Trophoblast cell (in vitro differentiated cells and primary cell): Measurements from ENCODE around the gene MYH7.

Experiments used
- DNase-seq, 2 donors: peaks; one replicate each; pipeline ENCODE4 v3.0.0-alpha.2; 2016
- H2AFZ ChIP-seq: 2 replicates; pipeline ENCODE4 v1.6.1; 2013; ENCODE audit warnings: low read length, moderate library complexity, mild to moderate bottlenecking; ENCODE audit not compliant: insufficient read depth, poor library complexity
- H2AK5ac ChIP-seq: 2 replicates; pipeline ENCODE4 v1.6.1; 2013; ENCODE audit warnings: mild to moderate bottlenecking, low read length
- H2BK120ac ChIP-seq: 2 replicates; pipeline ENCODE4 v1.6.1; 2013; ENCODE audit warnings: low read length, mild to moderate bottlenecking, moderate library complexity; ENCODE audit not compliant: insufficient read depth, poor library complexity
- H2BK12ac ChIP-seq: 2 replicates; pipeline ENCODE4 v1.6.1; 2013; ENCODE audit warnings: mild to moderate bottlenecking, low read length, moderate library complexity
- H2BK5ac ChIP-seq: 2 replicates; pipeline ENCODE4 v1.6.1; 2013; ENCODE audit warnings: low read length, low read depth, moderate library complexity, mild to moderate bottlenecking; ENCODE audit not compliant: poor library complexity
- H3K14ac ChIP-seq: 2 replicates; pipeline ENCODE4 v1.6.1; 2013; ENCODE audit warnings: mild to moderate bottlenecking, low read length
- H3K18ac ChIP-seq: 2 replicates; pipeline ENCODE4 v1.6.1; 2013; ENCODE audit warnings: mild to moderate bottlenecking, low read length
- H3K23ac ChIP-seq: 2 replicates; pipeline ENCODE4 v1.6.1; 2013; ENCODE audit warnings: low read length
- H3K27ac ChIP-seq: 2 replicates; pipeline ENCODE4 v1.5.1; 2013; ENCODE audit warnings: low read depth, mild to moderate bottlenecking, inconsistent platforms, low read length, moderate library complexity
- H3K27me3 ChIP-seq: 2 replicates; pipeline ENCODE4 v1.6.1; 2013; ENCODE audit warnings: inconsistent platforms, mild to moderate bottlenecking, low read length, moderate library complexity; ENCODE audit not compliant: insufficient read depth
- H3K36me3 ChIP-seq, 2 experiments: 1 replicate in 1 of 2; 2 replicates in 1 of 2; pipeline ENCODE4 v1.6.1; 2013; ENCODE audit warnings: low read length in 2 of 2, mild to moderate bottlenecking in 2 of 2, moderate library complexity in 1 of 2; ENCODE audit not compliant: insufficient read depth in 2 of 2, control insufficient read depth in 1 of 2
- H3K4ac ChIP-seq: 2 replicates; pipeline ENCODE4 v1.6.1; 2013; ENCODE audit warnings: low read depth, mild to moderate bottlenecking, low read length, moderate library complexity
- H3K4me1 ChIP-seq, 2 experiments: 1 replicate in 1 of 2; 2 replicates in 1 of 2; pipeline ENCODE4 v1.6.1; 2013; ENCODE audit warnings: low read length in 2 of 2, mild to moderate bottlenecking in 2 of 2, moderate library complexity in 1 of 2; ENCODE audit not compliant: insufficient read depth in 2 of 2, control insufficient read depth in 1 of 2
- H3K4me2 ChIP-seq: 2 replicates; pipeline ENCODE4 v1.6.1; 2013; ENCODE audit warnings: inconsistent platforms, mild to moderate bottlenecking, low read length, moderate library complexity
- H3K4me3 ChIP-seq: 2 replicates; pipeline ENCODE4 v1.5.1; 2013; ENCODE audit warnings: mild to moderate bottlenecking, low read depth, low read length, inconsistent platforms
- H3K79me1 ChIP-seq: one replicate; pipeline ENCODE4 v1.6.1; 2013; ENCODE audit warnings: low read length
- H3K79me2 ChIP-seq: 2 replicates; pipeline ENCODE4 v1.6.1; 2013; ENCODE audit warnings: low read length, mild to moderate bottlenecking; ENCODE audit not compliant: control insufficient read depth, insufficient read depth, poor library complexity
- H3K9ac ChIP-seq: 2 replicates; pipeline ENCODE4 v1.6.1; 2013; ENCODE audit warnings: mild to moderate bottlenecking, low read length
- H3K9me3 ChIP-seq: 2 replicates; pipeline ENCODE4 v1.6.1; 2013; ENCODE audit warnings: low read depth, mild to moderate bottlenecking, control low read depth, inconsistent platforms, low read length; ENCODE audit not compliant: insufficient read depth
- H4K12ac ChIP-seq: 2 replicates; pipeline ENCODE4 v1.6.1; 2013; ENCODE audit warnings: low read depth, mild to moderate bottlenecking, low read length, moderate library complexity
- H4K8ac ChIP-seq: 2 replicates; pipeline ENCODE4 v1.6.1; 2013; ENCODE audit warnings: low read depth, mild to moderate bottlenecking, low read length, moderate library complexity
- H4K91ac ChIP-seq: one replicate; pipeline ENCODE4 v1.6.1; 2013; ENCODE audit warnings: low read depth, mild to moderate bottlenecking, low read length, moderate library complexity
- WGBS: extraction: QIAGEN DNeasy Blood & Tissue Kit; methylation state at CpG from one replicate; pipeline ENCODE4 v1.1.7; 2013; ENCODE audit warnings: missing lambda C conversion rate; ENCODE audit not compliant: insufficient read length, insufficient coverage; ENCODE audit errors: extremely low coverage; 5-methylcytosine and 5-hydroxymethylcytosine counted together

Gene MYH7

DNA sequence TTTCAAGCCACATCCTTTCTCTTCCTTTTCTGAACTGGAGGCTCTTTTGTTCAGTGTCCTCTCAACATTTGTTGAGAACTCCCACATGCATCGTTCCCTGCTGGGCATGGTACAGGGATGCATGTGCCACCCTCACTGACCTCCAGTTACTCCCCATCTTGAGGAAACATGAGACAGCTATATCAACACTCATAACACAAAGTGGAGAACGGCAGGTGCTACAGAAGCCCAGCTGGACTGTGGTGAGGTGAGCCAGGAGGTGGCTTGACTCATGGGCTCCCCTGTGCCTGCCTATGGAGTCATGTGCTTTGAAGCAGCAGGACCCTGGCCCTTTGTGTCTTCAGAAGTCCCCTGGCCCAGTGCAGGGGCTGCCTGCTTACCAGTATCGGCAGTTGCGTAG is 37.1 kb downstream of the MYH7 start:
- no peak overlapping the region for H3K23ac ChIP-seq
- H3K14ac ChIP-seq, result no peak overlapping the region
- no CpG with 5 or more reads among the region's 4 CpGs for WGBS
- no peak overlapping the region for H3K27ac ChIP-seq
- no peaks in the 10 kb centered on the region for H3K36me3 ChIP-seq
- no peak overlapping the region for H3K4me3 ChIP-seq
- no peak overlapping the region for H2BK5ac ChIP-seq
- H2AFZ ChIP-seq, result peak overlapping the region; percentile 2
- no peak overlapping the region for H4K91ac ChIP-seq
- no peaks in the 10 kb centered on the region for H3K27me3 ChIP-seq
- peaks cover 6% of the 10 kb centered on the region for H3K9me3 ChIP-seq
- H3K18ac ChIP-seq, result no peak overlapping the region
- H3K9ac ChIP-seq, result no peak overlapping the region
- no peaks in the 10 kb centered on the region for H3K4me1 ChIP-seq
- DNase-seq, result no peak
- H2BK120ac ChIP-seq, result no peak overlapping the region
- no peaks in the 10 kb centered on the region for H3K79me1 ChIP-seq
- no peak overlapping the region for H3K4me2 ChIP-seq
- H3K79me2 ChIP-seq, result no peaks in the 10 kb centered on the region
- no peak overlapping the region for H4K8ac ChIP-seq
- H2BK12ac ChIP-seq, result no peak overlapping the region
- no peak overlapping the region for H4K12ac ChIP-seq
- no peak overlapping the region for H3K4ac ChIP-seq
- no peak overlapping the region for H2AK5ac ChIP-seq

GRCh38 chr14:23396781-23397407 is 38.6 kb downstream of the MYH7 start:
- H3K18ac ChIP-seq, result no peak overlapping the region
- H3K4me3 ChIP-seq, result no peak overlapping the region
- H3K4me2 ChIP-seq, result no peak overlapping the region
- H2BK12ac ChIP-seq, result no peak overlapping the region
- no peak overlapping the region for H2AK5ac ChIP-seq
- no peaks in the 10 kb centered on the region for H3K36me3 ChIP-seq
- H2BK120ac ChIP-seq, result no peak overlapping the region
- H3K27me3 ChIP-seq, result no peaks in the 10 kb centered on the region
- H3K79me1 ChIP-seq, result no peaks in the 10 kb centered on the region
- H3K27ac ChIP-seq, result no peak overlapping the region
- no peak overlapping the region for H3K14ac ChIP-seq
- H4K12ac ChIP-seq, result no peak overlapping the region
- H4K91ac ChIP-seq, result no peak overlapping the region
- no peaks in the 10 kb centered on the region for H3K79me2 ChIP-seq
- no peak overlapping the region for H3K4ac ChIP-seq
- H3K9ac ChIP-seq, result no peak overlapping the region
- no peak overlapping the region for H2AFZ ChIP-seq
- no peak overlapping the region for H4K8ac ChIP-seq
- peaks cover 6% of the 10 kb centered on the region for H3K9me3 ChIP-seq
- no peak for DNase-seq
- H3K4me1 ChIP-seq, result no peaks in the 10 kb centered on the region
- no peak overlapping the region for H2BK5ac ChIP-seq
- WGBS, result no CpG with 5 or more reads among the region's 10 CpGs
- H3K23ac ChIP-seq, result no peak overlapping the region

DNA sequence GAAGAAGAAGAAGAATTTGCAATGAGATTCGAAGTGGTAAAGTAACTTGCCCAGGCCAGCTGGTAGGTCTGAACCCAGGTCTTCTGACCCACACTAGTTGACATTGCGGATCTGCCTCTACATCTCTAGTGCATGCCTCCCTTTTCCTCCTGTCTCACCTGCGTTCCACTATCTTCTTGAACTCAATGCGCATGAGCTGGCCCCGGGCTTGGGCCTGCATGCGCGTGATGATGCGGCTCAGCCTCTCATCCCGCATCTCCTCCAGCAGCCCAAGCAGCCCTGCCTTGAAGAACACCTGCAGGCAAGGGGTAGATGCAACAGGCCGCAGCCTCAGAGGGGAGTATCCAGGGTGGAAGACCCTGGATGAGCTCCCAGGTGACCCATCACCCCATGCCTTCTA is 39.3 kb downstream of the MYH7 start:
- no peak overlapping the region for H4K12ac ChIP-seq
- no peak overlapping the region for H3K9ac ChIP-seq
- H3K14ac ChIP-seq, result no peak overlapping the region
- no peak overlapping the region for H3K27ac ChIP-seq
- H3K4me2 ChIP-seq, result no peak overlapping the region
- H3K4me3 ChIP-seq, result no peak overlapping the region
- no peak overlapping the region for H3K4ac ChIP-seq
- WGBS, result no CpG with 5 or more reads among the region's 10 CpGs
- no peaks in the 10 kb centered on the region for H3K36me3 ChIP-seq
- no peaks in the 10 kb centered on the region for H3K79me1 ChIP-seq
- H3K9me3 ChIP-seq, result peaks cover 6% of the 10 kb centered on the region
- H2BK5ac ChIP-seq, result no peak overlapping the region
- H2AFZ ChIP-seq, result no peak overlapping the region
- no peaks in the 10 kb centered on the region for H3K27me3 ChIP-seq
- H2BK120ac ChIP-seq, result no peak overlapping the region
- H3K79me2 ChIP-seq, result no peaks in the 10 kb centered on the region
- H3K18ac ChIP-seq, result no peak overlapping the region
- no peak overlapping the region for H3K23ac ChIP-seq
- H2BK12ac ChIP-seq, result no peak overlapping the region
- no peak overlapping the region for H4K8ac ChIP-seq
- peak; percentile 51 to 79 for DNase-seq
- H4K91ac ChIP-seq, result no peak overlapping the region
- H2AK5ac ChIP-seq, result no peak overlapping the region
- no peaks in the 10 kb centered on the region for H3K4me1 ChIP-seq

DNA sequence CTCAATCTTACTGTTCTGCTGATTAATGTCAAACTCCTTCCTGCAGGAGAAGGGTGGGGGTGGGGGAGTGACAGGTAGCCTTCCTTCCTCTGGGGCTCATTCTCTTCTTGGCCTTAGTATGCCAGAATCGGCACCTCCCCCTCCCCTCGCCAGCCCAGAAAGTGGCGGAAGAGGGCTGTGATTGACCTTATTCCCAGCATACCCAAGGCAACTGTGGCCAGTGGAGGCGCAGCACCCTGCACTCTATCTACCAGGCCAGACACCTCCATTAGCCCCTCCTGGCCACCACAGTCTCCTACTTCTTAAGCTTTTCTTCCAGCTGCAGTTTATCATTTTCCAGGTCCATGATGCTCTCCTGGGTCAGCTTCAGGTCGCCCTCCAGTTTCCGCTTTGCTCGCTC is 42.8 kb downstream of the MYH7 start:
- Histone ChIP-seq H2BK5ac (no peak overlapping the region), H4K91ac (no peak overlapping the region), H4K12ac (no peak overlapping the region), H4K8ac (no peak overlapping the region), H3K4me3 (no peak overlapping the region), H2AK5ac (no peak overlapping the region), H3K4me2 (no peak overlapping the region), H3K36me3 (no peaks in the 10 kb centered on the region), H3K9ac (no peak overlapping the region), H2BK120ac (no peak overlapping the region), H3K23ac (no peak overlapping the region), H3K27ac (no peak overlapping the region), H3K4ac (no peak overlapping the region), H3K27me3 (no peaks in the 10 kb centered on the region), H3K18ac (no peak overlapping the region), H3K14ac (no peak overlapping the region), H2AFZ (no peak overlapping the region), H2BK12ac (no peak overlapping the region), H3K4me1 (no peaks in the 10 kb centered on the region), H3K79me1 (no peaks in the 10 kb centered on the region), H3K79me2 (no peaks in the 10 kb centered on the region), H3K9me3 (peaks cover 3% of the 10 kb centered on the region)
- WGBS, result no CpG with 5 or more reads among the region's 7 CpGs
- no peak for DNase-seq
